ENCODE measurements around the gene NEB.

NEB gene

DNA sequence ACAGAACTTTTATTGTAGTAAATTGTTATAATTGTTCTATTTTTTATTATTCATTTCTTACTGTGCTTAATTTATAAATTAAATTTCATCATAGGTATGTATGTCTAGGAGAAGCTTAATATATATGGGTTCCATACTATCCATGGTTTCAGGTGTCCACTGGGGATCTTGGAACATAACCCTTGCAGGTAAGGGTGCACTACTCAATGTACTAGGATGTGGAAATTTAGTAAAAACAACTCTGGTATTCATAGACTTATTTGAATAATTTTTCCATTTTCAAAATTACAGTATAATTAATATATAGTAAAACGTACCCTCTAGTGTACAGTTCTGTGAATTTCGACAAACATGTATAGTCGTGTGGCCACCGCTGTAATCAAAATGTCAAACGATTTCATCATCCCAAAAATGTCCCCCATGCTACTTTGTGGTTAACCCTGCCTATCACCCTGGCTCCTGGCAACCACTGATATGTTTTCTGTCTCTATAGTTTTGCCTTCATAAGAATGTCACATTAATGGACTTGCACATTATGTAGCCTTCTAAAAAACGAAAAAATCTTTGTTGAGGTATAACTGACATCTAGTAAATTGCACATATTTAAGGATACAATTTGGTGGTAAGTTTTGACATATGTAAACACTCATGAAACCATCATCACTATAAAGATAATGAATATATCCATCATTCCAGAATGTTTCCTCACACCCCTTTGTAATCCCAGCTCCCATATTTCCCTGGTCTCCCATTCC is 48.3 kb upstream of the NEB start:
- H3K4me2 ChIP-seq (ENCODE audit: low read depth, low read length) = no peak overlapping the region
- H3K36me3 ChIP-seq (replicated peaks; ENCODE audit: insufficient read depth, low read length) = no peaks in the 10 kb centered on the region; the same call in 1 of the 2 replicates
- H4K20me1 ChIP-seq (ENCODE audit: insufficient read depth, low read length) = no peaks in the 10 kb centered on the region
- no peak overlapping the region for H3K4me3 ChIP-seq (ENCODE audit: low read length)
- no peaks in the 10 kb centered on the region for H3K27me3 ChIP-seq (replicated peaks; ENCODE audit: insufficient read depth, low read length)
- no peaks in the 10 kb centered on the region for H3K9me3 ChIP-seq (replicated peaks; ENCODE audit: insufficient read depth, low read length)
- TF ChIP-seq, protein P1, sequence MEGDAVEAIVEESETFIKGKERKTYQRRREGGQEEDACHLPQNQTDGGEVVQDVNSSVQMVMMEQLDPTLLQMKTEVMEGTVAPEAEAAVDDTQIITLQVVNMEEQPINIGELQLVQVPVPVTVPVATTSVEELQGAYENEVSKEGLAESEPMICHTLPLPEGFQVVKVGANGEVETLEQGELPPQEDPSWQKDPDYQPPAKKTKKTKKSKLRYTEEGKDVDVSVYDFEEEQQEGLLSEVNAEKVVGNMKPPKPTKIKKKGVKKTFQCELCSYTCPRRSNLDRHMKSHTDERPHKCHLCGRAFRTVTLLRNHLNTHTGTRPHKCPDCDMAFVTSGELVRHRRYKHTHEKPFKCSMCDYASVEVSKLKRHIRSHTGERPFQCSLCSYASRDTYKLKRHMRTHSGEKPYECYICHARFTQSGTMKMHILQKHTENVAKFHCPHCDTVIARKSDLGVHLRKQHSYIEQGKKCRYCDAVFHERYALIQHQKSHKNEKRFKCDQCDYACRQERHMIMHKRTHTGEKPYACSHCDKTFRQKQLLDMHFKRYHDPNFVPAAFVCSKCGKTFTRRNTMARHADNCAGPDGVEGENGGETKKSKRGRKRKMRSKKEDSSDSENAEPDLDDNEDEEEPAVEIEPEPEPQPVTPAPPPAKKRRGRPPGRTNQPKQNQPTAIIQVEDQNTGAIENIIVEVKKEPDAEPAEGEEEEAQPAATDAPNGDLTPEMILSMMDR (IDR thresholded peaks at IDR 0.05; ENCODE audit: low read length) = no peak
- TF ChIP-seq EZH2phosphoT487 (IDR thresholded peaks at IDR 0.05; ENCODE audit: low read length) (no peak), EZH2 (optimal IDR thresholded peaks at IDR 0.05; ENCODE audit: low read depth, low read length) (no peak)
- no peaks in the 10 kb centered on the region for H3K4me1 ChIP-seq (ENCODE audit: low read length)
- no peaks in the 10 kb centered on the region for H3K9me2 ChIP-seq (replicated peaks; ENCODE audit: insufficient read depth, low read length)
- no peaks in the 10 kb centered on the region for H3K79me2 ChIP-seq (ENCODE audit: low read length)
- no peak for DNase-seq
- H3K9ac ChIP-seq (ENCODE audit: low read length) = no peak overlapping the region
- no peaks in the 10 kb centered on the region for H3F3A ChIP-seq (ENCODE audit: insufficient read depth, low read length)
- H2AFZ ChIP-seq (ENCODE audit: low read length) = no peak overlapping the region
- H3K27ac ChIP-seq (ENCODE audit: low read length) = no peak overlapping the region

DNA sequence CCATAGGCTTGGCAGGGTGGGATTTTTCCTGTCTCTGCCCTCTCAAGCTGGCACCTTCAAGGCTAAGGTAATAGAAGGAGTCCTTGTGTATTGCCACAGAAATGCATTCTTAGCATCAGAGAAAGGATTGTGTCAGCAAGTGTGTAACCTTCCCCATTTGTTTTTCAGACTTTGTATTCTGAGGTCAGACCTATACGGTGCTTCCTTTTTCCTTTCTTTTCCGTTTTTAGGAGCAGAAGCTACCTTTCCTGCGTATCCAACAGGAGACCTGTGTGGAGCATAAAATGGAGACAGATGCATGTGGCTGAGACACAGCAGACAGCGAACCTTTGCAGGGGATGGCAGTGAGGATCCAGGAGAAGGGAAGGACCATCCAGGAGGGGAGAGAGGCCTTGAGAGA is 47.4 kb upstream of the NEB start:
- Histone ChIP-seq H3K9me2 (replicated peaks; ENCODE audit: insufficient read depth, low read length) (no peaks in the 10 kb centered on the region), H3K27ac (ENCODE audit: low read length) (no peak overlapping the region), H3K79me2 (ENCODE audit: low read length) (no peaks in the 10 kb centered on the region), H4K20me1 (ENCODE audit: insufficient read depth, low read length) (no peaks in the 10 kb centered on the region), H3F3A (ENCODE audit: insufficient read depth, low read length) (no peaks in the 10 kb centered on the region), H3K9ac (ENCODE audit: low read length) (no peak overlapping the region), H3K27me3 (replicated peaks; ENCODE audit: insufficient read depth, low read length) (no peaks in the 10 kb centered on the region), H3K4me2 (ENCODE audit: low read depth, low read length) (no peak overlapping the region), H2AFZ (ENCODE audit: low read length) (no peak overlapping the region), H3K4me3 (ENCODE audit: low read length) (no peak overlapping the region), H3K4me1 (ENCODE audit: low read length) (no peaks in the 10 kb centered on the region), H3K36me3 (replicated peaks; ENCODE audit: insufficient read depth, low read length) (no peaks in the 10 kb centered on the region; the same call in 1 of the 2 replicates), H3K9me3 (replicated peaks; ENCODE audit: insufficient read depth, low read length) (no peaks in the 10 kb centered on the region)
- no peak for DNase-seq
- TF ChIP-seq EZH2 (optimal IDR thresholded peaks at IDR 0.05; ENCODE audit: low read depth, low read length) = no peak
- TF ChIP-seq EZH2phosphoT487 (IDR thresholded peaks at IDR 0.05; ENCODE audit: low read length) = no peak
- TF ChIP-seq, protein P1 (IDR thresholded peaks at IDR 0.05; ENCODE audit: low read length) = no peak

DNA sequence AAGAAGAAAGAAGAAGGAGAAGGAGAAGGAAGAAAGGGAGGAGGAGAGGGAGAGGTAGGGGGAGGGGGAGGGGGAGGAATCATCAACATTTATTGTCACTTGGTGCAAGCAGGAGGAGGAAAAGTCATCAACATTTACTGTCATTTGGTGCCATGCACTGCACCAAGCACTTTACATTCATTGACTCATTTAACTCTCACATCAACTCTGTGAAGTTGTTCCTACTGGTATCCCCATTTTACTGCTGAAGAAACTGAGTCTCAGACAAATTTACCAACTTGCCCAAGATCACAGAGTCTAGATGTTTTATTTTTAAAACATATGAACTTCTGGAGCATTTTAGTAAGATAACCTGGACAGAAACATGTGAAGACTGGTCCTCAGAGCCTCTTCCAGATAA is 46.7 kb upstream of the NEB start:
- no peaks in the 10 kb centered on the region for H3K9me3 ChIP-seq (replicated peaks; ENCODE audit: insufficient read depth, low read length)
- no peaks in the 10 kb centered on the region for H3F3A ChIP-seq (ENCODE audit: insufficient read depth, low read length)
- TF ChIP-seq EZH2 (optimal IDR thresholded peaks at IDR 0.05; ENCODE audit: low read depth, low read length) = no peak
- TF ChIP-seq, protein P1 (IDR thresholded peaks at IDR 0.05; ENCODE audit: low read length) = no peak
- no peak for TF ChIP-seq EZH2phosphoT487 (IDR thresholded peaks at IDR 0.05; ENCODE audit: low read length)
- no peaks in the 10 kb centered on the region; the same call in 1 of the 2 replicates for H3K36me3 ChIP-seq (replicated peaks; ENCODE audit: insufficient read depth, low read length)
- H3K4me1 ChIP-seq (ENCODE audit: low read length) = no peaks in the 10 kb centered on the region
- no peaks in the 10 kb centered on the region for H3K79me2 ChIP-seq (ENCODE audit: low read length)
- no peak for DNase-seq
- no peaks in the 10 kb centered on the region for H4K20me1 ChIP-seq (ENCODE audit: insufficient read depth, low read length)
- no peak overlapping the region for H2AFZ ChIP-seq (ENCODE audit: low read length)
- no peak overlapping the region for H3K27ac ChIP-seq (ENCODE audit: low read length)
- H3K27me3 ChIP-seq (replicated peaks; ENCODE audit: insufficient read depth, low read length) = no peaks in the 10 kb centered on the region
- H3K9me2 ChIP-seq (replicated peaks; ENCODE audit: insufficient read depth, low read length) = no peaks in the 10 kb centered on the region
- no peak overlapping the region for H3K9ac ChIP-seq (ENCODE audit: low read length)
- H3K4me3 ChIP-seq (ENCODE audit: low read length) = no peak overlapping the region
- H3K4me2 ChIP-seq (ENCODE audit: low read depth, low read length) = no peak overlapping the region

Data from MM.1S (cell line).